Breast epithelium (tissue), 4 donors: Measurements from ENCODE around the gene SLC22A23. TPM values are rescaled to one million over a fixed set of nuclear protein-coding genes. Genes with fewer than 3 reads are reported as not detected.

Source experiments
- DNase-seq, 2 donors: peaks; one replicate each; pipeline ENCODE4 v3.0.0-alpha.2; 2019; ENCODE audit warnings: low spot score in 2 of 2
- H3K27ac ChIP-seq, 2 donors: fragments of 200-600 bp; sonication (generic) in 1 of 2; one replicate each; pipeline ENCODE4 v1.5.1; 2016 to 2019; ENCODE audit warnings: mild to moderate bottlenecking in 1 of 2
- H3K27me3 ChIP-seq, 2 donors: fragments of 200-600 bp; sonication (generic) in 1 of 2; one replicate each; pipeline versions ENCODE4 v1.5.1 to v1.6.0; 2017 to 2019; ENCODE audit warnings: control low read depth in 1 of 2, mild to moderate bottlenecking in 1 of 2
- H3K36me3 ChIP-seq: fragments of 200-600 bp; one replicate; pipeline ENCODE4 v1.5.1; 2019
- H3K4me1 ChIP-seq, 2 donors: fragments of 200-600 bp; sonication (generic); one replicate each; pipeline ENCODE4 v1.5.1; 2016 to 2019; ENCODE audit warnings: control low read depth in 1 of 2
- H3K4me3 ChIP-seq, 3 donors: fragments of 200-600 bp; sonication (generic); 1 replicate in 2 of 3; 2 replicates in 1 of 3; pipeline ENCODE4 v1.5.1; 2016 to 2019; ENCODE audit warnings: mild to moderate bottlenecking in 3 of 3, moderate library complexity in 2 of 3
- H3K9me3 ChIP-seq, 2 donors: fragments of 200-600 bp; sonication (generic) in 1 of 2; one replicate each; pipeline ENCODE4 v1.5.1; 2016 to 2019; ENCODE audit warnings: control low read depth in 1 of 2
- POLR2A ChIP-seq: fragments of 450-650 bp; IDR thresholded peaks from one replicate; pipeline ENCODE4 v1.6.1; 2016; ENCODE audit warnings: antibody characterized with exemption, mild to moderate bottlenecking, moderate library complexity
- POLR2AphosphoS5 ChIP-seq, 3 donors: sonication (generic); formaldehyde crosslinking; IDR thresholded peaks; one replicate each; pipeline ENCODE4 v1.6.1; 2017; ENCODE audit warnings: antibody characterized with exemption in 3 of 3
- intact Hi-C: fragments of 100-400 bp; cut with DNase I; formaldehyde crosslinking; loops from one replicate; pipeline ENCODE4 v1.15.1; 2023; ENCODE audit warnings: low total_unique reads
- total RNA-seq, 3 donors: library from RNA; depleted of rRNA; stranded (reverse); fragments of >200 nt; gene quantifications; one replicate each; pipeline ENCODE4 v1.1.0, GENCODE V29; 2016
- TF ChIP-seq, protein P1 (sequence below), 3 donors: fragments of 450-650 bp; IDR thresholded peaks; one replicate each; pipeline ENCODE4 v1.5.1; 2016 to 2017; ENCODE audit warnings: antibody characterized with exemption in 3 of 3, mild to moderate bottlenecking in 3 of 3, moderate library complexity in 3 of 3

SLC22A23 gene
- total RNA-seq, 3 donors from 2014 or later, result 10.9 to 26.3 (median 22.9) TPM

GRCh38 chr6:3372912-3373554 is 83.8 kb downstream of the SLC22A23 start:
- Histone ChIP-seq H3K9me3 (no peaks in the 10 kb centered on the region), H3K27ac (peak overlapping the region in 1 of 2 donors; percentile 4), H3K4me3 (no peak overlapping the region), H3K27me3 (no peaks in the 10 kb centered on the region), H3K36me3 (no peaks in the 10 kb centered on the region), H3K4me1 (peaks cover 0 to 5% of the 10 kb centered on the region in 2 donors)
- TF ChIP-seq POLR2AphosphoS5 (IDR thresholded peaks at IDR 0.05) (no peak), POLR2A (no peak)
- TF ChIP-seq, protein P1, sequence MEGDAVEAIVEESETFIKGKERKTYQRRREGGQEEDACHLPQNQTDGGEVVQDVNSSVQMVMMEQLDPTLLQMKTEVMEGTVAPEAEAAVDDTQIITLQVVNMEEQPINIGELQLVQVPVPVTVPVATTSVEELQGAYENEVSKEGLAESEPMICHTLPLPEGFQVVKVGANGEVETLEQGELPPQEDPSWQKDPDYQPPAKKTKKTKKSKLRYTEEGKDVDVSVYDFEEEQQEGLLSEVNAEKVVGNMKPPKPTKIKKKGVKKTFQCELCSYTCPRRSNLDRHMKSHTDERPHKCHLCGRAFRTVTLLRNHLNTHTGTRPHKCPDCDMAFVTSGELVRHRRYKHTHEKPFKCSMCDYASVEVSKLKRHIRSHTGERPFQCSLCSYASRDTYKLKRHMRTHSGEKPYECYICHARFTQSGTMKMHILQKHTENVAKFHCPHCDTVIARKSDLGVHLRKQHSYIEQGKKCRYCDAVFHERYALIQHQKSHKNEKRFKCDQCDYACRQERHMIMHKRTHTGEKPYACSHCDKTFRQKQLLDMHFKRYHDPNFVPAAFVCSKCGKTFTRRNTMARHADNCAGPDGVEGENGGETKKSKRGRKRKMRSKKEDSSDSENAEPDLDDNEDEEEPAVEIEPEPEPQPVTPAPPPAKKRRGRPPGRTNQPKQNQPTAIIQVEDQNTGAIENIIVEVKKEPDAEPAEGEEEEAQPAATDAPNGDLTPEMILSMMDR (IDR thresholded peaks at IDR 0.05), result no peak
- intact Hi-C loops, result no loop called here
- peak in 1 of 2 donors; percentile 68 for DNase-seq

- Histone ChIP-seq H3K36me3 (no peaks in the 10 kb centered on the region), H3K27ac (peak overlapping the region in 1 of 2 donors; percentile 4), H3K4me1 (peaks cover 0 to 2% of the 10 kb centered on the region in 2 donors), H3K9me3 (no peaks in the 10 kb centered on the region), H3K4me3 (no peak overlapping the region), H3K27me3 (no peaks in the 10 kb centered on the region)
- intact Hi-C loops, result no loop called here
- no peak for DNase-seq
- TF ChIP-seq, protein P1 (IDR thresholded peaks at IDR 0.05), result no peak
Observed at GRCh38 chr6:3372184-3372846, 84.5 kb downstream of the SLC22A23 start.

DNA sequence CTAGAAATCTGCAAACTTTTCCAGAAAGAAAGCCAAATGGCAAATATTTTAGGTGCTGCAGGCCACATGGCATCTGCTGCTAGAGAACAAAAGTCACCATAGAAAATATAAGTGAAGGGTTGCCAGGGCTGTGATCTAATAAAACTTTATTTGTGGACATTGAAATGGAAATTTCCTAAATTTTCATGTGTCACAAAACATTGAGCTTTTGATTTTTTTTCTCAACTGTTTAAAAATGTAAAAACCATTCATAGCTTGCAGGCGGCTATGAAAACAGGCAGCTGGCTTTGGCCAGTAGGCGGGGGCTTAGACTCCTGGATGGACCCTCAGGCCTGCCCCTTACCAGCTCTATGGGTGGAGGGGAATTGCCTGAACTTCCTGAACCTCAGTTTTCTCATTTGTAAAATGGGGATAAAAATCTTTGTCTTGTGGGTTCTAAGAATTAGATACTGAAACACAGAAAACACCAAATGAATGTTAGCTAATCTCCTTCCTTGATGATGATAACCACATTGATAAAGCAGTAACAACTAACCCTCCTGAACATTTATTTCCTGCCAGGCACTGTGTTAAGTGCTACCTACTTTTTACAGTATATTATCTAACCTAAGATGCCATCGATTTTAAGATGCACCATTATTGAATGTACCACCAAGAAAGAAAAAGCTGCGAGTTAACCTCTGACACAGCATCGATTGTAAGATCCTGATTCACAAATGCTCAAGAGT is 85.5 kb downstream of the SLC22A23 start:
- Histone ChIP-seq H3K36me3 (no peaks in the 10 kb centered on the region), H3K9me3 (no peaks in the 10 kb centered on the region), H3K4me1 (no peaks in the 10 kb centered on the region), H3K27ac (peak overlapping the region; percentile 51 to 62), H3K27me3 (no peaks in the 10 kb centered on the region), H3K4me3 (no peak overlapping the region)
- DNase-seq, result no peak
- intact Hi-C loops, result no loop called here
- TF ChIP-seq POLR2AphosphoS5 (IDR thresholded peaks at IDR 0.05) (no peak), POLR2A (no peak)
- TF ChIP-seq, protein P1 (IDR thresholded peaks at IDR 0.05), result no peak

- Histone ChIP-seq H3K27ac (peak overlapping the region; percentile 51 to 62), H3K9me3 (no peaks in the 10 kb centered on the region), H3K4me1 (no peaks in the 10 kb centered on the region), H3K36me3 (no peaks in the 10 kb centered on the region), H3K4me3 (no peak overlapping the region), H3K27me3 (no peaks in the 10 kb centered on the region)
- DNase-seq, result no peak
- no peak for TF ChIP-seq POLR2AphosphoS5 (IDR thresholded peaks at IDR 0.05)
- TF ChIP-seq POLR2A, result no peak
- TF ChIP-seq, protein P1 (IDR thresholded peaks at IDR 0.05), result no peak
- intact Hi-C loops, result no loop called here
Observed at GRCh38 chr6:3370361-3371221, 86.3 kb downstream of the SLC22A23 start.
